ENCODE results near the gene PTK6. TPM values are rescaled to one million over a fixed set of nuclear protein-coding genes. Genes with fewer than 3 reads are reported as not detected.

PTK6 gene
- total RNA-seq, 3 donors from 2014 or later (not counting 1 experiment from before 2014, with no cell fraction given): 0.16 to 0.48 TPM; not detected in 1

DNA sequence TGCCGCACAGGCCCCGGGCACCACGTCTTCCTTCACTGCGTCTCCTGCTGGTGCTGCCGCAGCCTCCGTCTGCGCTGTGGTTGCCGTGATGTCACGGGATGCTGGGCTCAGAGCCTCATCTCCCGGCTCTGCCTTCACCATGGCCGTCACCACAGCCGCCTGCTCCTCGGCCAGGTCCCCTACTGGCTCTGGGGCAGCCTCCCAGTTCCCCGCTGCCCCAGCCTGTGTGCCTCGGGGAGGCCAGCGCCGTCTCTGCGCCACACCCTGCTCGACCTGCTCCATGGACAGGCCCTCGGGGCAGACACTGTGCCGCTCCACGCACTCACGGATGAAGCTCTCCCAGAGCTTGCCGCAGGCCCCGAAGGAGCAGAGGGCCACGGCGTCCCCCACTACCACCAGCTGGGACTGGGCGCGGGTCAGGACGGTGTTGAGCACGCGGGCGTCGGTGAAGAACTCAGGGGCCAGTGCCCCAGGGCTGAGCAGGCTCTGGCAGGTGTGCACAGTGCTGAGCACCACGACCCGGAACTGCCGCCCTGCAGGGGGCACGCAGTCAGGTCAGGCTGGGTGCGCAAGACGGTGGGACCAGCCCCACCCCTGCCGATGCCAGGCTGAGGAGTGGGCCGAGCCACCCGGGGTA is 28.6 kb upstream of the PTK6 start:
- Histone ChIP-seq H3K36me3 (ENCODE audit: control insufficient read depth, insufficient read depth, low read length) (peaks cover 21% of the 10 kb centered on the region), H3K4me3 (ENCODE audit: low read length) (no peak overlapping the region), H3K27me3 (ENCODE audit: control insufficient read depth, insufficient read depth, low read length) (no peaks in the 10 kb centered on the region), H3K27ac (ENCODE audit: low read length) (no peak overlapping the region), H3K9me3 (ENCODE audit: control insufficient read depth, insufficient read depth, low read length) (no peaks in the 10 kb centered on the region), H3K4me1 (ENCODE audit: control insufficient read depth, insufficient read depth, low read length) (peaks cover 39% of the 10 kb centered on the region)
- Mint-ChIP-seq H3K4me3 (no peak overlapping the region), H3K9me3 (no peaks in the 10 kb centered on the region), H3K36me3 (no peaks in the 10 kb centered on the region), H3K27ac (no peak overlapping the region), H3K27me3 (ENCODE audit: low read depth in 2 of 2) (no peaks in the 10 kb centered on the region), H3K4me1 (peaks cover 20 to 26% of the 10 kb centered on the region in 2 donors)
- TF ChIP-seq, protein P1, sequence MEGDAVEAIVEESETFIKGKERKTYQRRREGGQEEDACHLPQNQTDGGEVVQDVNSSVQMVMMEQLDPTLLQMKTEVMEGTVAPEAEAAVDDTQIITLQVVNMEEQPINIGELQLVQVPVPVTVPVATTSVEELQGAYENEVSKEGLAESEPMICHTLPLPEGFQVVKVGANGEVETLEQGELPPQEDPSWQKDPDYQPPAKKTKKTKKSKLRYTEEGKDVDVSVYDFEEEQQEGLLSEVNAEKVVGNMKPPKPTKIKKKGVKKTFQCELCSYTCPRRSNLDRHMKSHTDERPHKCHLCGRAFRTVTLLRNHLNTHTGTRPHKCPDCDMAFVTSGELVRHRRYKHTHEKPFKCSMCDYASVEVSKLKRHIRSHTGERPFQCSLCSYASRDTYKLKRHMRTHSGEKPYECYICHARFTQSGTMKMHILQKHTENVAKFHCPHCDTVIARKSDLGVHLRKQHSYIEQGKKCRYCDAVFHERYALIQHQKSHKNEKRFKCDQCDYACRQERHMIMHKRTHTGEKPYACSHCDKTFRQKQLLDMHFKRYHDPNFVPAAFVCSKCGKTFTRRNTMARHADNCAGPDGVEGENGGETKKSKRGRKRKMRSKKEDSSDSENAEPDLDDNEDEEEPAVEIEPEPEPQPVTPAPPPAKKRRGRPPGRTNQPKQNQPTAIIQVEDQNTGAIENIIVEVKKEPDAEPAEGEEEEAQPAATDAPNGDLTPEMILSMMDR (IDR thresholded peaks at IDR 0.05): no peak
- ATAC-seq: no peak
- no peak for DNase-seq
- 95% methylated on average over 43 of the region's 43 CpGs for WGBS (ENCODE audit: insufficient coverage)
- intact Hi-C loops (cut with micrococcal nuclease): loop anchor here (2.0 kb wide), 1 partner anchor 69 kb away; no protein-coding TSS in a partner anchor

DNA sequence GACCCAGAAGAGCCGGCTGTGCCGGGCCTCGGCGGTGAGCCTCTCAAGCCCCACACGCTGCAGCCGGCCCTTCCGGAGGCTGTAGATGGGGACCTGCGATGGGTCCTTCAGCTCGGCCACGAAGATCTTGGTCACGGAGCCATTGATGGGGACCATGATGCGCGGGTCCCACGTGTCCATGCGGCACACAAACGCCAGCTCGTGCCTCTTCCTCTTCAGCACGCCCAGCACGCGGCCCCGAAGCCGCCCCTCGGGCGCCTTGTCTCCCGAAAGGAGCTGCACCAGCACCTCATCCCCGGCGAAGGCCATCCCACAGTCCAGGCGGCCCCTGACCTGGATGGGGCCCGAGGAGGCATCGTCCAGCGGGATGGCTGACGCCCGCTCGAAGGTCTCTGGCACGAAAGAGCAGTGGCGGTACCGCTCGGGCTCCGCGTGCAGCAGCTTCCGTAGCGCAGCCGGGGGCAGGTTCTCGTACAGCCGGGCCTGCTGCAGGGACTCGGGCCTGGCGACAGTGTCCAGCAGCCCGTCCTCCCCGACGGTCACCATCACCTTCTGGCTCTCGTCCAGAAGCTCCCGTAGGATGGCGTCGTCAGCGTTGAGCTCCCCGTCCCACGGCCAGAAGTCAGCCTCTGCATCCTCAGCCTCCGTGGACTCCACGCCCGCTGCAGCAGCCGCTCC is 28.0 kb upstream of the PTK6 start:
- Histone ChIP-seq H3K36me3 (ENCODE audit: control insufficient read depth, insufficient read depth, low read length) (peaks cover 28% of the 10 kb centered on the region), H3K4me1 (ENCODE audit: control insufficient read depth, insufficient read depth, low read length) (peaks cover 37% of the 10 kb centered on the region), H3K27me3 (ENCODE audit: control insufficient read depth, insufficient read depth, low read length) (no peaks in the 10 kb centered on the region), H3K9me3 (ENCODE audit: control insufficient read depth, insufficient read depth, low read length) (no peaks in the 10 kb centered on the region), H3K4me3 (ENCODE audit: low read length) (no peak overlapping the region), H3K27ac (ENCODE audit: low read length) (no peak overlapping the region)
- Mint-ChIP-seq H3K9me3 (no peaks in the 10 kb centered on the region), H3K4me1 (peaks cover 20 to 30% of the 10 kb centered on the region in 2 donors), H3K36me3 (no peaks in the 10 kb centered on the region), H3K27ac (no peak overlapping the region), H3K4me3 (no peak overlapping the region), H3K27me3 (ENCODE audit: low read depth in 2 of 2) (no peaks in the 10 kb centered on the region)
- WGBS (ENCODE audit: insufficient coverage): 98% methylated on average over 61 of the region's 61 CpGs
- ATAC-seq (no peak), DNase-seq (no peak)
- intact Hi-C loops (cut with micrococcal nuclease): no loop called here
- TF ChIP-seq, protein P1 (IDR thresholded peaks at IDR 0.05): no peak

DNA sequence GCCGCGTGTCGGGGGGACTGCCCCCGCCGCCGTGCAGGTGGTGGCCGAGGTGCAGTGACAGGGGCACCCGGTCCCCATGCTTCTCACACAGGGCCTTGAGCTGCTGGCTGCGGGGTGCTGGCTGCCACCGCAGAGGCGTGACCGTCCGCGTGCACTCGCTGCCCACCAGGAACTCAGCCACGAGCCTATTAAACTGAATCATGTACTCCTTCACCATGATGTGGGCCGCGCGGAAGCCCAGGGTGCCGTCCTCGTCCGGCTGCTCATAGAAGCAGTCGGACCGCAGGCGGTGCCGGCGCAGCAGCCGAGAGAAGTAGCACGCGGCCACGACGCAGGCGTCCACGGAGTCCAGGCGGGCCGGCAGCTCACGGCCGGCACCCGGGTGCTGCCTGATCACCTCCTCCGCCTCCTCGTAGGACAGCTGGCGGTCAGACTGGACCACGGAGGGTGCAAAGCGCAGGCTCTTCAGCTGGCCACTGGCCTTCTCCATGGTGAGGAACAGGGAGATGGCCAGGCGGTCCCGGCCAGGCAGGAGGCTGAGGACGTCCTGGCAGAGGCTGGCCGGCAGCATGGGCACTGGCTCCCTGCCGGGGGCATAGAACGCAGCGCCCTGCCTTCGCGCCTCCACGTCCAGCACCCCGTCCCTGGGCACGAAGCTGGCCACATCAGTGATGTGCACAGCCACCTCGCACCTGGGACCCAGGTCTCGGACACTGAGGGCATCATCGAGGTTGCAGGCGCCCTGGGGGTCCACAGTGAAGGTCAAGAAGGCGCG is 27.0 kb upstream of the PTK6 start:
- H3K4me1 ChIP-seq (ENCODE audit: control insufficient read depth, insufficient read depth, low read length): peaks cover 29% of the 10 kb centered on the region
- DNase-seq (no peak), ATAC-seq (no peak)
- H3K4me3 ChIP-seq (ENCODE audit: low read length): no peak overlapping the region
- H3K27ac Mint-ChIP-seq: no peak overlapping the region
- no peak overlapping the region for H3K27ac ChIP-seq (ENCODE audit: low read length)
- no peaks in the 10 kb centered on the region for H3K9me3 ChIP-seq (ENCODE audit: control insufficient read depth, insufficient read depth, low read length)
- TF ChIP-seq, protein P1 (IDR thresholded peaks at IDR 0.05): no peak
- no peaks in the 10 kb centered on the region for H3K9me3 Mint-ChIP-seq
- 97% methylated on average over 62 of the region's 62 CpGs for WGBS (ENCODE audit: insufficient coverage)
- intact Hi-C loops (cut with micrococcal nuclease): no loop called here
- no peaks in the 10 kb centered on the region for H3K27me3 ChIP-seq (ENCODE audit: control insufficient read depth, insufficient read depth, low read length)
- peaks cover 18 to 27% of the 10 kb centered on the region in 2 donors for H3K4me1 Mint-ChIP-seq
- H3K36me3 Mint-ChIP-seq: no peaks in the 10 kb centered on the region
- peaks cover 34% of the 10 kb centered on the region for H3K36me3 ChIP-seq (ENCODE audit: control insufficient read depth, insufficient read depth, low read length)
- H3K27me3 Mint-ChIP-seq (ENCODE audit: low read depth in 2 of 2): no peaks in the 10 kb centered on the region
- no peak overlapping the region for H3K4me3 Mint-ChIP-seq
